Keratinocyte (primary cell): ENCODE results near the gene GABRB1. TPM values are rescaled to one million over a fixed set of nuclear protein-coding genes. Genes with fewer than 3 reads are reported as not detected.

Source experiments
- DNase-seq: peaks from one replicate; pipeline ENCODE4 v3.0.0-alpha.2; 2011; ENCODE audit warnings: low read depth, missing footprints, low spot score
- FAIRE-seq: peaks from 2 replicates; lab custom pipeline; 2011; peaks lifted over from hg19 to GRCh38; lab: Jason Lieb, UNC
- H2AFZ ChIP-seq: 2 replicates; pipeline ENCODE4 v1.6.0; 2012; ENCODE audit warnings: low read length, control low read depth, inconsistent platforms; ENCODE audit not compliant: control insufficient read depth
- H3K27ac ChIP-seq: 2 replicates; pipeline ENCODE4 v1.5.1; 2011; ENCODE audit warnings: low read length; ENCODE audit not compliant: control insufficient read depth, insufficient read depth
- H3K27me3 ChIP-seq: 3 replicates; pipeline ENCODE4 v1.6.0; 2011; ENCODE audit warnings: low read length; ENCODE audit not compliant: control insufficient read depth, insufficient read depth; ENCODE audit errors: extremely low read depth
- H3K36me3 ChIP-seq, 2 experiments: 2 replicates in 1 of 2; 3 replicates in 1 of 2; pipeline ENCODE4 v1.5.1; 2011; ENCODE audit warnings: low read length in 2 of 2, mild to moderate bottlenecking in 1 of 2; ENCODE audit not compliant: control insufficient read depth in 2 of 2, insufficient read depth in 2 of 2; ENCODE audit errors: extremely low read depth in 1 of 2
- H3K4me1 ChIP-seq: 3 replicates; pipeline ENCODE4 v1.5.1; 2011; ENCODE audit warnings: low read length; ENCODE audit not compliant: control insufficient read depth, insufficient read depth; ENCODE audit errors: extremely low read depth
- H3K4me2 ChIP-seq: 3 replicates; pipeline ENCODE4 v1.6.0; 2011; ENCODE audit warnings: low read depth, low read length; ENCODE audit not compliant: control insufficient read depth, insufficient read depth; ENCODE audit errors: extremely low read depth
- H3K4me3 ChIP-seq, 3 experiments: fragments of 200-600 bp in 1 of 3; sonication (generic) in 1 of 3; 2 replicates in 2 of 3; 3 replicates in 1 of 3; pipeline ENCODE4 v1.5.1; 2011 to 2016; ENCODE audit warnings: low read length in 3 of 3, mild to moderate bottlenecking in 3 of 3, control low read depth in 2 of 3, inconsistent platforms in 1 of 3, low read depth in 1 of 3, mixed read lengths in 1 of 3, mixed run types in 1 of 3, moderate library complexity in 1 of 3; ENCODE audit not compliant: control insufficient read depth in 2 of 3, insufficient read depth in 2 of 3; ENCODE audit errors: extremely low read depth in 1 of 3
- H3K79me2 ChIP-seq: 2 replicates; pipeline ENCODE4 v1.6.0; 2012; ENCODE audit warnings: low read length; ENCODE audit not compliant: control insufficient read depth, insufficient read depth
- H3K9ac ChIP-seq: 3 replicates; pipeline ENCODE4 v1.6.0; 2011; ENCODE audit warnings: low read length; ENCODE audit not compliant: control insufficient read depth, insufficient read depth; ENCODE audit errors: extremely low read depth
- H3K9me1 ChIP-seq: 3 replicates; pipeline ENCODE4 v1.6.0; 2011; ENCODE audit warnings: low read length; ENCODE audit not compliant: control insufficient read depth, insufficient read depth; ENCODE audit errors: extremely low read depth
- H3K9me3 ChIP-seq: 2 replicates; pipeline ENCODE4 v1.5.1; 2012; ENCODE audit warnings: low read depth, low read length; ENCODE audit not compliant: control insufficient read depth
- H4K20me1 ChIP-seq: 3 replicates; pipeline ENCODE4 v1.6.0; 2011; ENCODE audit warnings: low read length; ENCODE audit not compliant: control insufficient read depth, insufficient read depth; ENCODE audit errors: extremely low read depth
- CTCF ChIP-seq, 3 experiments: IDR thresholded peaks in 1 of 3; conservative IDR thresholded peaks in 1 of 3; optimal IDR thresholded peaks in 1 of 3; 2 replicates in 2 of 3; 3 replicates in 1 of 3; pipeline versions ENCODE3 to v1.5.1; 2011; ENCODE audit warnings: low read length in 3 of 3, mild to moderate bottlenecking in 3 of 3, moderate library complexity in 2 of 3, control low read depth in 1 of 3, inconsistent platforms in 1 of 3; ENCODE audit not compliant: insufficient read depth in 2 of 3; ENCODE audit errors: extremely low read depth in 1 of 3
- EZH2 ChIP-seq: IDR thresholded peaks from one replicate; pipeline ENCODE4 v1.6.1; 2012; ENCODE audit warnings: inconsistent platforms, mild to moderate bottlenecking, low read length, moderate library complexity
- dilution Hi-C: fragments of 300-500 bp; cut with MboI; formaldehyde crosslinking; loops from one replicate; pipeline ENCODE4 v1.7.0; 2020; ENCODE audit warnings: low sequenced_read_pairs; ENCODE audit not compliant: extremely low pct_ligation_motif_present
- polyA plus RNA-seq, 5 experiments: library from polyadenylated mRNA; depleted of rRNA in 3 of 5; stranded (reverse) in 3 of 5; stranded (forward) in 1 of 5; unstranded in 1 of 5; fragments of >200 nt; gene quantifications; 1 replicate in 1 of 5; 2 replicates in 3 of 5; 3 replicates in 1 of 5; pipeline versions ENCODE4 v1.2.1 to v1.2.3, GENCODE V29; 2011 to 2012; ENCODE audit warnings: missing spikeins in 2 of 5, low read depth in 1 of 5, low replicate concordance in 1 of 5

Gene GABRB1
- polyA plus RNA-seq, 1 donor (not counting 4 experiments of a cell fraction or from before 2014, with no cell fraction given), result not detected

GRCh38 chr4:47367761-47368160 is 336.4 kb downstream of the GABRB1 start:
- H4K20me1 ChIP-seq, result no peaks in the 10 kb centered on the region
- no peaks in the 10 kb centered on the region for H3K9me3 ChIP-seq
- no peak overlapping the region for H3K9ac ChIP-seq
- H3K36me3 ChIP-seq, result no peaks in the 10 kb centered on the region
- H2AFZ ChIP-seq, result no peak overlapping the region
- H3K9me1 ChIP-seq, result no peaks in the 10 kb centered on the region
- H3K27ac ChIP-seq, result no peak overlapping the region
- H3K79me2 ChIP-seq, result no peaks in the 10 kb centered on the region
- H3K4me2 ChIP-seq, result no peak overlapping the region
- dilution Hi-C loops, result no loop called here
- no peaks in the 10 kb centered on the region for H3K27me3 ChIP-seq
- H3K4me1 ChIP-seq, result no peaks in the 10 kb centered on the region
- TF ChIP-seq EZH2, result no peak
- no peak for TF ChIP-seq CTCF (optimal IDR thresholded peaks at IDR 0.05 in 1 of 3, IDR thresholded peaks at IDR 0.05 in 1 of 3, conservative IDR thresholded peaks at IDR 0.05 in 1 of 3; ENCODE audit: extremely low read depth in 1 of 3, insufficient read depth in 2 of 3, low read length in 3 of 3)
- no peak overlapping the region for H3K4me3 ChIP-seq
- FAIRE-seq (no peak), DNase-seq (no peak)

GRCh38 chr4:47368211-47368610 is 336.8 kb downstream of the GABRB1 start:
- H3K27me3 ChIP-seq, result no peaks in the 10 kb centered on the region
- no peak overlapping the region for H2AFZ ChIP-seq
- H3K9me1 ChIP-seq, result no peaks in the 10 kb centered on the region
- no peaks in the 10 kb centered on the region for H3K79me2 ChIP-seq
- no peaks in the 10 kb centered on the region for H3K36me3 ChIP-seq
- DNase-seq, result no peak
- H3K9me3 ChIP-seq, result no peaks in the 10 kb centered on the region
- no peak overlapping the region for H3K4me3 ChIP-seq
- H4K20me1 ChIP-seq, result no peaks in the 10 kb centered on the region
- H3K9ac ChIP-seq, result no peak overlapping the region
- dilution Hi-C loops, result no loop called here
- H3K27ac ChIP-seq, result no peak overlapping the region
- H3K4me1 ChIP-seq, result no peaks in the 10 kb centered on the region
- no peak overlapping the region for H3K4me2 ChIP-seq
- no peak for FAIRE-seq
- TF ChIP-seq CTCF (optimal IDR thresholded peaks at IDR 0.05 in 1 of 3, IDR thresholded peaks at IDR 0.05 in 1 of 3, conservative IDR thresholded peaks at IDR 0.05 in 1 of 3; ENCODE audit: extremely low read depth in 1 of 3, insufficient read depth in 2 of 3, low read length in 3 of 3) (no peak), EZH2 (no peak)
